Spleen (tissue), 7 donors: Measurements from ENCODE around the gene SNX2.

Experiments used
- POLR2A ChIP-seq, 3 donors: fragments of 450-650 bp; IDR thresholded peaks; one replicate each; pipeline ENCODE4 v1.5.1; 2017; ENCODE audit warnings: antibody characterized with exemption in 3 of 3, mild to moderate bottlenecking in 1 of 3
- POLR2AphosphoS5 ChIP-seq, 3 donors: sonication (generic); formaldehyde crosslinking; IDR thresholded peaks; one replicate each; pipeline ENCODE4 v1.5.1; 2017; ENCODE audit warnings: antibody characterized with exemption in 3 of 3
- TF ChIP-seq, protein P1 (sequence below), 11 experiments: fragments of 200-600 bp in 7 of 11; fragments of 450-650 bp in 4 of 11; sonication (generic) in 4 of 11; IDR thresholded peaks in 8 of 11; conservative IDR thresholded peaks in 3 of 11; 1 replicate in 7 of 11; 2 replicates in 4 of 11; pipeline versions ENCODE4 v1.4.0 to v1.8.0; 2016 to 2021; ENCODE audit warnings: antibody characterized with exemption in 11 of 11, inconsistent platforms in 4 of 11, mild to moderate bottlenecking in 1 of 11
- donor health status: DM: no; HTN: no; CAD: no; lungs with moderate emphysema.
- donor health status: DM: no; HTN: no; CAD: no.
- donor health status: DM: no; HTN: no; CAD: no.

DNA sequence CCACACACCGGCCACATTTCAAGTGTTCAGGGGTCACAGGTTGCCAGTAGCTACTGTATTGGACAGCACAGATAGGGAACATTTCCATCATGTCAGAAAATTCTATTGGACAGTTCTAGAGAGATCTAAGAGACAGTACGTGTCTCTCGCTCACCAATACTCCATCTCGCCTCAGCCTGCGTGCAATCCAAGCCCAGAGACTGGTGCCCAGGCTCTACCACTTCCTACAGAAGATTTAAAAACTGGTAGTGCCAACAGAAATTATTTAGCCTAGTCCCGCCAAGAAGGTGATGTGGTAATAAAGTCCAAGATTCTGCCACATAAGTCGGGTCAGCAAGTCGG lies 390 bp upstream of the SNX2 start:
- TF ChIP-seq POLR2A (IDR thresholded peaks at IDR 0.05) (no peak), POLR2AphosphoS5 (IDR thresholded peaks at IDR 0.05) (no peak)
- TF ChIP-seq, protein P1, sequence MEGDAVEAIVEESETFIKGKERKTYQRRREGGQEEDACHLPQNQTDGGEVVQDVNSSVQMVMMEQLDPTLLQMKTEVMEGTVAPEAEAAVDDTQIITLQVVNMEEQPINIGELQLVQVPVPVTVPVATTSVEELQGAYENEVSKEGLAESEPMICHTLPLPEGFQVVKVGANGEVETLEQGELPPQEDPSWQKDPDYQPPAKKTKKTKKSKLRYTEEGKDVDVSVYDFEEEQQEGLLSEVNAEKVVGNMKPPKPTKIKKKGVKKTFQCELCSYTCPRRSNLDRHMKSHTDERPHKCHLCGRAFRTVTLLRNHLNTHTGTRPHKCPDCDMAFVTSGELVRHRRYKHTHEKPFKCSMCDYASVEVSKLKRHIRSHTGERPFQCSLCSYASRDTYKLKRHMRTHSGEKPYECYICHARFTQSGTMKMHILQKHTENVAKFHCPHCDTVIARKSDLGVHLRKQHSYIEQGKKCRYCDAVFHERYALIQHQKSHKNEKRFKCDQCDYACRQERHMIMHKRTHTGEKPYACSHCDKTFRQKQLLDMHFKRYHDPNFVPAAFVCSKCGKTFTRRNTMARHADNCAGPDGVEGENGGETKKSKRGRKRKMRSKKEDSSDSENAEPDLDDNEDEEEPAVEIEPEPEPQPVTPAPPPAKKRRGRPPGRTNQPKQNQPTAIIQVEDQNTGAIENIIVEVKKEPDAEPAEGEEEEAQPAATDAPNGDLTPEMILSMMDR (IDR thresholded peaks at IDR 0.05 in 8 of 11, conservative IDR thresholded peaks at IDR 0.05 in 3 of 11) = no peak
